C4-2B (cell line): ENCODE measurements around the gene GZMB.

Source experiments
- H3K27ac ChIP-seq: fragments of 450-650 bp; 2 replicates; pipeline ENCODE4 v1.5.1; 2017
- CTCF ChIP-seq: fragments of 450-650 bp; conservative IDR thresholded peaks from 2 replicates; pipeline ENCODE4 v1.5.1; 2017; ENCODE audit warnings: mild to moderate bottlenecking
- ZFX ChIP-seq: fragments of 450-650 bp; IDR thresholded peaks from 2 replicates; pipeline ENCODE4 v1.6.1; 2017

Gene GZMB

DNA sequence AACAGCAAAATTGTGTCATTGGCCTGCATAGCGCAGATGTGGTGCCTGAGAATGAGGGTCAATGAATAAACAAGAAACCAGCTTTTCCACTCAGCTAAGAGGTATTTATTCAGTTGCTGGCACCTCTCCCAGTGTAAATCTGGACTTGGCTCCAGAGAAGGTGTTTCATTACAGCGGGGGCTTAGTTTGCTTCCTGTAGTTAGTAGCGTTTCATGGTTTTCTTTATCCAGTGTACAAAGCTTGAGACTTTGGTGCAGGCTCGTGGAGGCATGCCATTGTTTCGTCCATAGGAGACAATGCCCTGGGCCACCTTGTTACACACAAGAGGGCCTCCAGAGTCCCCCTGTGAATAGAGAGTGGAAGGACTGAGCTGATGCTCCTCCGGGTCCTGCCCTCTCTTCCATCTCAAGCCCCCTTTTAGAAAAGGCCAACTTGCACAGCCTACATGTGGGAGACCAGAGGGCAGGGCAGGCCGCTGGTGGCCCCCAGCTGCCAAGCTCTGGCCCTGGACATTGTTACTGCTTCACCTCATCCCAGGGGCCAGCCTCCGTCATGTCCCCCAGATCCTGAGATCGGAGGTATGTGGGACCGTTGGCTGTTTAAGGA, 3.0 kb downstream of the GZMB start:
- TF ChIP-seq CTCF (no peak), ZFX (no peak)
- H3K27ac ChIP-seq = peak overlapping the region; percentile 31

GRCh38 chr14:24630087-24630871, 3.7 kb downstream of the GZMB start:
- TF ChIP-seq ZFX = no peak
- no peak for TF ChIP-seq CTCF
- H3K27ac ChIP-seq = peak overlapping the region; percentile 31

GRCh38 chr14:24629521-24629920, 4.5 kb downstream of the GZMB start:
- no peak overlapping the region for H3K27ac ChIP-seq
- no peak for TF ChIP-seq CTCF

DNA sequence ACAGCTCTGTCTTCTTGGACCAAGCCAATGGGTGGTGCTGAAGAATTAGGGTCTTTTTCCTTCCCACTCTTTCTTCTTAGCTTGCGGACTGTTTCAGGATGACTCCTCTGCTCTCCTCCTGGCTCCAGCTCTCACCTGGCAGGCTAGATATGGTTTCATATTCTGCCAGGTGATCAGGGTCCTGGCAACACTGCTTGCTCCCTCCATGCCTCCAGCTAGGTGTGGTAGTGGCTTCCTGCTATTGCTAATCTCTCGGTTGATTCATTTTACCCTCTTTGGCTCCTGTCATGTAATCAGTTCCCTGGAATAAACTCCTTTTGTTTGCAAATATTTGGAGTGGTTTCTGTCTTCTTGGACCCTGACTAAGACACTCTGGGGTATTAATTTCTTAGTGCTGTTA, 20.2 kb downstream of the GZMB start:
- H3K27ac ChIP-seq = no peak overlapping the region
- TF ChIP-seq ZFX (no peak), CTCF (no peak)

DNA sequence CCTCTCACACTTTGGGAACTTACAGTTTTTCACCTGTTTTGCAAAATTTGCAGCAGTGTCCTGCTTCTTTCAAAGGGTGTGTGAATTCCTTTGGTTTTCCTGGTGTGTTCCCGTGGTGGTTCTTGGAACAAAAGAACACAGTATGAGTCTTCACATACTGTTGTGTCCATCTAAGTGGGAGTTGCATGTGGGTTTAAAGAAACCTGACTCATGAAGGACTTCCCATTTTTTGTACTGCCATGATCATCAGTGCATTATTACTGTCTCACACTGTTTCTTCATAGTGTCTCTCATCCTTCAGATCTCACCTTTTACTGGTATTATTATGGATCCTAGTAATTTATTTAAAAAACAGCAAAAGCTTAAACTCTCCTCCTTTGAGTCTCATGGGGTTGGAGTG, 20.7 kb downstream of the GZMB start:
- no peak overlapping the region for H3K27ac ChIP-seq
- TF ChIP-seq ZFX (no peak), CTCF (no peak)

GRCh38 chr14:24612196-24612595, 21.8 kb downstream of the GZMB start:
- no peak for TF ChIP-seq CTCF
- no peak for TF ChIP-seq ZFX
- H3K27ac ChIP-seq = no peak overlapping the region

- H3K27ac ChIP-seq = no peak within 1 kb of the TSS
- no peak for TF ChIP-seq CTCF
- TF ChIP-seq ZFX = no peak
Observed at GRCh38 chr14:24609655-24610344, 24.2 kb downstream of the GZMB start, which contains the start of gene GZMH. TSS of gene GZMH (minus strand) at chr14:24609685. CDS start at chr14:24609613, 72 bp downstream.
